H1 (cell line): ENCODE measurements around the gene ITGA8. TPM values are rescaled to one million over a fixed set of nuclear protein-coding genes. Genes with fewer than 3 reads are reported as not detected.

ENCODE experiments used
- EP300 ChIP-seq, 2 experiments: IDR thresholded peaks; 1 replicate in 1 of 2; 2 replicates in 1 of 2; pipeline ENCODE4 v1.6.1; 2011 to 2012; ENCODE audit warnings: low read depth in 2 of 2, low read length in 2 of 2, mild to moderate bottlenecking in 2 of 2, borderline replicate concordance in 1 of 2, inconsistent platforms in 1 of 2, moderate library complexity in 1 of 2
- JUND ChIP-seq: IDR thresholded peaks from 2 replicates; pipeline ENCODE4 v1.6.1; 2011; ENCODE audit warnings: mild to moderate bottlenecking, improper control_type of control experiment, low read length
- SIRT6 ChIP-seq: IDR thresholded peaks from one replicate; pipeline ENCODE4 v1.7.1; 2012; ENCODE audit warnings: low read length, inconsistent platforms
- SUZ12 ChIP-seq: fragments of 200-600 bp; sonication (generic); IDR thresholded peaks from 2 replicates; pipeline ENCODE4 v1.6.1; 2012; ENCODE audit warnings: mild to moderate bottlenecking, inconsistent platforms, low read length, moderate library complexity, mixed read lengths
- polyA plus RNA-seq, 7 experiments: library from polyadenylated mRNA; depleted of rRNA in 3 of 7; stranded (reverse) in 5 of 7; unstranded in 2 of 7; fragments of >200 nt in 5 of 7; fragments of 200-250 nt in 2 of 7; gene quantifications; 1 replicate in 5 of 7; 2 replicates in 1 of 7; 4 replicates in 1 of 7; pipeline versions ENCODE4 v1.2.1 to v1.2.3, GENCODE V29; 2011 to 2013; ENCODE audit warnings: missing spikeins in 2 of 7, mixed read lengths in 2 of 7
- total RNA-seq: library from RNA; stranded (reverse); fragmentation: NEBNext Ultra II Directional; extraction: Animal tissue kit (Norgen Biotek cat#: 25700); gene quantifications from 2 replicates; pipeline ENCODE4 v1.2.1, GENCODE V29; 2021
- TF ChIP-seq, protein P1 (sequence below): fragments of 300-600 bp; sonication (generic); IDR thresholded peaks from 2 replicates; pipeline ENCODE4 v1.7.1; 2012; ENCODE audit warnings: low read length, moderate library complexity, mild to moderate bottlenecking, inconsistent platforms; ENCODE audit not compliant: insufficient replicate concordance

Gene ITGA8
- total and polyA plus RNA-seq, 2 of the 8 experiments (the other 6 are each of a cell fraction or from before 2014, with no cell fraction given): not detected

DNA sequence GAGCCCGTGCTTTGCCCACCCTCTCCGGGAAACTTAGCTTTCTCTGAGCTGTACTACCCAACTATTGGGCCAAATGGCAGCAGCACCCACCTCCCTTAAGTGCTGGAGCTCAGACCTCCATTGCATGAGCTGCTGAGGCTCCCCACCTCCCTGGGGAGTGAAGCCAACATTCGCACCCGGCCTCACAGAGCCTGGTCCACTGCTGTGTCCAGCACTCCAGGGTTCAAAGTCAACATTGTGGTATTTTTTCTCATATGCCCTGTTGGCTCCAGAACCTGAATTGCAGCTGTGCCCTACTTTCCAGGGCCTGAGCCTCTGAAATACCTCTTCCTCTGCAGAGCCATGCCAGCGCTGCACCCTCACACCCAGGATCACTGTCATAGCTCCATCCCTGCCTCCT lies 29.7 kb downstream of the ITGA8 start (continued):
- TF ChIP-seq, protein P1, sequence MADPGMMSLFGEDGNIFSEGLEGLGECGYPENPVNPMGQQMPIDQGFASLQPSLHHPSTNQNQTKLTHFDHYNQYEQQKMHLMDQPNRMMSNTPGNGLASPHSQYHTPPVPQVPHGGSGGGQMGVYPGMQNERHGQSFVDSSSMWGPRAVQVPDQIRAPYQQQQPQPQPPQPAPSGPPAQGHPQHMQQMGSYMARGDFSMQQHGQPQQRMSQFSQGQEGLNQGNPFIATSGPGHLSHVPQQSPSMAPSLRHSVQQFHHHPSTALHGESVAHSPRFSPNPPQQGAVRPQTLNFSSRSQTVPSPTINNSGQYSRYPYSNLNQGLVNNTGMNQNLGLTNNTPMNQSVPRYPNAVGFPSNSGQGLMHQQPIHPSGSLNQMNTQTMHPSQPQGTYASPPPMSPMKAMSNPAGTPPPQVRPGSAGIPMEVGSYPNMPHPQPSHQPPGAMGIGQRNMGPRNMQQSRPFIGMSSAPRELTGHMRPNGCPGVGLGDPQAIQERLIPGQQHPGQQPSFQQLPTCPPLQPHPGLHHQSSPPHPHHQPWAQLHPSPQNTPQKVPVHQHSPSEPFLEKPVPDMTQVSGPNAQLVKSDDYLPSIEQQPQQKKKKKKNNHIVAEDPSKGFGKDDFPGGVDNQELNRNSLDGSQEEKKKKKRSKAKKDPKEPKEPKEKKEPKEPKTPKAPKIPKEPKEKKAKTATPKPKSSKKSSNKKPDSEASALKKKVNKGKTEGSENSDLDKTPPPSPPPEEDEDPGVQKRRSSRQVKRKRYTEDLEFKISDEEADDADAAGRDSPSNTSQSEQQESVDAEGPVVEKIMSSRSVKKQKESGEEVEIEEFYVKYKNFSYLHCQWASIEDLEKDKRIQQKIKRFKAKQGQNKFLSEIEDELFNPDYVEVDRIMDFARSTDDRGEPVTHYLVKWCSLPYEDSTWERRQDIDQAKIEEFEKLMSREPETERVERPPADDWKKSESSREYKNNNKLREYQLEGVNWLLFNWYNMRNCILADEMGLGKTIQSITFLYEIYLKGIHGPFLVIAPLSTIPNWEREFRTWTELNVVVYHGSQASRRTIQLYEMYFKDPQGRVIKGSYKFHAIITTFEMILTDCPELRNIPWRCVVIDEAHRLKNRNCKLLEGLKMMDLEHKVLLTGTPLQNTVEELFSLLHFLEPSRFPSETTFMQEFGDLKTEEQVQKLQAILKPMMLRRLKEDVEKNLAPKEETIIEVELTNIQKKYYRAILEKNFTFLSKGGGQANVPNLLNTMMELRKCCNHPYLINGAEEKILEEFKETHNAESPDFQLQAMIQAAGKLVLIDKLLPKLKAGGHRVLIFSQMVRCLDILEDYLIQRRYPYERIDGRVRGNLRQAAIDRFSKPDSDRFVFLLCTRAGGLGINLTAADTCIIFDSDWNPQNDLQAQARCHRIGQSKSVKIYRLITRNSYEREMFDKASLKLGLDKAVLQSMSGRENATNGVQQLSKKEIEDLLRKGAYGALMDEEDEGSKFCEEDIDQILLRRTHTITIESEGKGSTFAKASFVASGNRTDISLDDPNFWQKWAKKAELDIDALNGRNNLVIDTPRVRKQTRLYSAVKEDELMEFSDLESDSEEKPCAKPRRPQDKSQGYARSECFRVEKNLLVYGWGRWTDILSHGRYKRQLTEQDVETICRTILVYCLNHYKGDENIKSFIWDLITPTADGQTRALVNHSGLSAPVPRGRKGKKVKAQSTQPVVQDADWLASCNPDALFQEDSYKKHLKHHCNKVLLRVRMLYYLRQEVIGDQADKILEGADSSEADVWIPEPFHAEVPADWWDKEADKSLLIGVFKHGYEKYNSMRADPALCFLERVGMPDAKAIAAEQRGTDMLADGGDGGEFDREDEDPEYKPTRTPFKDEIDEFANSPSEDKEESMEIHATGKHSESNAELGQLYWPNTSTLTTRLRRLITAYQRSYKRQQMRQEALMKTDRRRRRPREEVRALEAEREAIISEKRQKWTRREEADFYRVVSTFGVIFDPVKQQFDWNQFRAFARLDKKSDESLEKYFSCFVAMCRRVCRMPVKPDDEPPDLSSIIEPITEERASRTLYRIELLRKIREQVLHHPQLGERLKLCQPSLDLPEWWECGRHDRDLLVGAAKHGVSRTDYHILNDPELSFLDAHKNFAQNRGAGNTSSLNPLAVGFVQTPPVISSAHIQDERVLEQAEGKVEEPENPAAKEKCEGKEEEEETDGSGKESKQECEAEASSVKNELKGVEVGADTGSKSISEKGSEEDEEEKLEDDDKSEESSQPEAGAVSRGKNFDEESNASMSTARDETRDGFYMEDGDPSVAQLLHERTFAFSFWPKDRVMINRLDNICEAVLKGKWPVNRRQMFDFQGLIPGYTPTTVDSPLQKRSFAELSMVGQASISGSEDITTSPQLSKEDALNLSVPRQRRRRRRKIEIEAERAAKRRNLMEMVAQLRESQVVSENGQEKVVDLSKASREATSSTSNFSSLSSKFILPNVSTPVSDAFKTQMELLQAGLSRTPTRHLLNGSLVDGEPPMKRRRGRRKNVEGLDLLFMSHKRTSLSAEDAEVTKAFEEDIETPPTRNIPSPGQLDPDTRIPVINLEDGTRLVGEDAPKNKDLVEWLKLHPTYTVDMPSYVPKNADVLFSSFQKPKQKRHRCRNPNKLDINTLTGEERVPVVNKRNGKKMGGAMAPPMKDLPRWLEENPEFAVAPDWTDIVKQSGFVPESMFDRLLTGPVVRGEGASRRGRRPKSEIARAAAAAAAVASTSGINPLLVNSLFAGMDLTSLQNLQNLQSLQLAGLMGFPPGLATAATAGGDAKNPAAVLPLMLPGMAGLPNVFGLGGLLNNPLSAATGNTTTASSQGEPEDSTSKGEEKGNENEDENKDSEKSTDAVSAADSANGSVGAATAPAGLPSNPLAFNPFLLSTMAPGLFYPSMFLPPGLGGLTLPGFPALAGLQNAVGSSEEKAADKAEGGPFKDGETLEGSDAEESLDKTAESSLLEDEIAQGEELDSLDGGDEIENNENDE: no peak
- no peak for TF ChIP-seq SIRT6
- TF ChIP-seq JUND: no peak
- TF ChIP-seq EP300 (IDR thresholded peaks at IDR 0.05; ENCODE audit: borderline replicate concordance in 1 of 2, low read depth in 2 of 2, low read length in 2 of 2): no peak
- TF ChIP-seq SUZ12: no peak
